OCI-LY1 (cell line): ENCODE results near the gene DDX24.

Source experiments
- H2AFZ ChIP-seq: fragments of 200-600 bp; sonication (generic), shearing (Covaris generic); 2 replicates; pipeline ENCODE4 v1.6.0; 2014; ENCODE audit warnings: antibody characterized with exemption, mild to moderate bottlenecking, low read length
- H3F3A ChIP-seq: fragments of 200-600 bp; sonication (generic), shearing (Covaris generic); 2 replicates; pipeline ENCODE4 v1.6.0; 2014; ENCODE audit warnings: mild to moderate bottlenecking, antibody characterized with exemption, low read length, moderate library complexity; ENCODE audit not compliant: insufficient read depth
- H3K27ac ChIP-seq: fragments of 200-600 bp; sonication (generic); 2 replicates; pipeline ENCODE4 v1.5.1; 2014; ENCODE audit warnings: low read length, mixed run types, mild to moderate bottlenecking, low read depth; ENCODE audit not compliant: poor library complexity, severe bottlenecking
- H3K27me3 ChIP-seq: fragments of 200-600 bp; sonication (generic); 2 replicates; pipeline ENCODE4 v1.6.0; 2014; ENCODE audit warnings: antibody characterized with exemption, mild to moderate bottlenecking, low read length, moderate library complexity; ENCODE audit not compliant: insufficient read depth
- H3K36me3 ChIP-seq: fragments of 200-600 bp; sonication (generic); 2 replicates; pipeline ENCODE4 v1.6.1; 2014; ENCODE audit warnings: mild to moderate bottlenecking, antibody characterized with exemption, low read length, moderate library complexity, mixed read lengths; ENCODE audit not compliant: insufficient read depth
- H3K4me1 ChIP-seq: fragments of 200-600 bp; sonication (generic); 2 replicates; pipeline ENCODE4 v1.5.1; 2014; ENCODE audit warnings: mild to moderate bottlenecking, low read length, moderate library complexity; ENCODE audit not compliant: insufficient read depth, severe bottlenecking
- H3K4me2 ChIP-seq: fragments of 200-600 bp; sonication (generic), shearing (Covaris generic); 2 replicates; pipeline ENCODE4 v1.6.1; 2014; ENCODE audit warnings: low read length
- H3K4me3 ChIP-seq: fragments of 200-600 bp; sonication (generic); 2 replicates; pipeline ENCODE4 v1.5.1; 2014; ENCODE audit warnings: low read length, low read depth, mild to moderate bottlenecking, mixed read lengths; ENCODE audit not compliant: poor library complexity, severe bottlenecking
- H3K79me2 ChIP-seq: fragments of 200-600 bp; shearing (Covaris generic); 2 replicates; pipeline ENCODE4 v1.6.1; 2016; ENCODE audit warnings: mixed run types, low read length, mixed read lengths; ENCODE audit not compliant: insufficient read depth
- H3K9ac ChIP-seq: fragments of 200-600 bp; sonication (generic), shearing (Covaris generic); 2 replicates; pipeline ENCODE4 v1.6.1; 2014; ENCODE audit warnings: mild to moderate bottlenecking, low read length, mixed read lengths
- H3K9me2 ChIP-seq: fragments of 200-600 bp; sonication (generic), shearing (Covaris generic); 2 replicates; pipeline ENCODE4 v1.6.1; 2014; ENCODE audit warnings: low read depth, mild to moderate bottlenecking, low read length, mixed read lengths
- H3K9me3 ChIP-seq: fragments of 200-600 bp; shearing (Covaris generic); 2 replicates; pipeline ENCODE4 v1.6.1; 2014; ENCODE audit warnings: low read length, mixed read lengths
- H4K20me1 ChIP-seq: fragments of 200-600 bp; sonication (generic), shearing (Covaris generic); 2 replicates; pipeline ENCODE4 v1.6.0; 2016; ENCODE audit warnings: mild to moderate bottlenecking, low read length; ENCODE audit not compliant: insufficient read depth
- CTCF ChIP-seq: fragments of 200-600 bp; sonication (generic), shearing (Covaris generic); IDR thresholded peaks from 2 replicates; pipeline ENCODE4 v1.5.1; 2017; ENCODE audit warnings: mild to moderate bottlenecking, antibody characterized with exemption, low read length, moderate library complexity, mixed read lengths
- EZH2 ChIP-seq: fragments of 200-600 bp; sonication (generic), shearing (Covaris generic); IDR thresholded peaks from 2 replicates; pipeline ENCODE4 v1.8.0; 2017; ENCODE audit warnings: borderline replicate concordance, mixed run types, mild to moderate bottlenecking, antibody characterized with exemption, low read length, moderate library complexity, mixed read lengths

Gene DDX24

GRCh38 chr14:94089479-94089878 is 8.5 kb upstream of the DDX24 start:
- Histone ChIP-seq H3K27me3 (no peaks in the 10 kb centered on the region), H3K9me2 (no peaks in the 10 kb centered on the region), H3K4me1 (no peaks in the 10 kb centered on the region), H3K4me3 (no peak overlapping the region), H3K27ac (no peak overlapping the region), H4K20me1 (no peaks in the 10 kb centered on the region), H3K4me2 (no peak overlapping the region), H2AFZ (no peak overlapping the region), H3K9me3 (0 out of 2 replicates have a peak, but pooled peaks cover 2% of the 10 kb centered on the region), H3K9ac (no peak overlapping the region), H3F3A (no peaks in the 10 kb centered on the region), H3K36me3 (peaks cover 3% of the 10 kb centered on the region), H3K79me2 (no peaks in the 10 kb centered on the region)
- no peak for TF ChIP-seq EZH2
- TF ChIP-seq CTCF: no peak

- Histone ChIP-seq H3K4me3 (no peak overlapping the region), H3K27me3 (no peaks in the 10 kb centered on the region), H3K36me3 (peaks cover 3% of the 10 kb centered on the region), H3F3A (no peaks in the 10 kb centered on the region), H3K4me1 (no peaks in the 10 kb centered on the region), H3K4me2 (no peak overlapping the region), H4K20me1 (no peaks in the 10 kb centered on the region), H2AFZ (no peak overlapping the region), H3K9me2 (no peaks in the 10 kb centered on the region), H3K9me3 (0 out of 2 replicates have a peak, but pooled peaks cover 2% of the 10 kb centered on the region), H3K27ac (no peak overlapping the region), H3K9ac (no peak overlapping the region), H3K79me2 (no peaks in the 10 kb centered on the region)
- TF ChIP-seq CTCF: no peak
- TF ChIP-seq EZH2: no peak
Measured at GRCh38 chr14:94088516-94088915, 7.5 kb upstream of the DDX24 start.

- Histone ChIP-seq H3K4me1 (no peaks in the 10 kb centered on the region), H3K27ac (no peak overlapping the region), H2AFZ (no peak overlapping the region), H3K4me2 (no peak overlapping the region), H3K9me3 (0 out of 2 replicates have a peak, but pooled peaks cover 2% of the 10 kb centered on the region), H3K27me3 (no peaks in the 10 kb centered on the region), H3K9ac (no peak overlapping the region), H3K79me2 (no peaks in the 10 kb centered on the region), H3K9me2 (no peaks in the 10 kb centered on the region), H3K4me3 (no peak overlapping the region), H4K20me1 (no peaks in the 10 kb centered on the region), H3K36me3 (peaks cover 3% of the 10 kb centered on the region), H3F3A (no peaks in the 10 kb centered on the region)
- TF ChIP-seq CTCF: no peak
- no peak for TF ChIP-seq EZH2
Measured at GRCh38 chr14:94087891-94088290, 6.9 kb upstream of the DDX24 start.
